ENCODE results near the gene SIM1. TPM values are rescaled to one million over a fixed set of nuclear protein-coding genes. Genes with fewer than 3 reads are reported as not detected.

Gene SIM1
- total and polyA plus RNA-seq, 2 experiments from 2014 or later = not detected

GRCh38 chr6:100461917-100462705 lies 2.6 kb downstream of the SIM1 start:
- no peaks in the 10 kb centered on the region for H3K9me3 ChIP-seq (ENCODE audit: low read depth)
- peaks cover 6% of the 10 kb centered on the region for H3K4me1 ChIP-seq (ENCODE audit: low read depth)

GRCh38 chr6:100461278-100461916 lies 3.3 kb downstream of the SIM1 start:
- H3K36me3 ChIP-seq = no peaks in the 10 kb centered on the region
- peaks cover 6% of the 10 kb centered on the region for H3K4me1 ChIP-seq (ENCODE audit: low read depth)
- no peak overlapping the region for H3K4me3 ChIP-seq
- no peaks in the 10 kb centered on the region for H3K9me3 ChIP-seq (ENCODE audit: low read depth)
- peaks cover 100% of the 10 kb centered on the region for H3K27me3 ChIP-seq
- DNase-seq (ENCODE audit: low read depth in 1 of 2, low spot score in 1 of 2) = no peak
- TF ChIP-seq CTCF (IDR thresholded peaks at IDR 0.05; ENCODE audit: low read depth, low read length) = no peak
- no peak overlapping the region for H3K27ac ChIP-seq

More at GRCh38 chr6:100461917-100462705, 2.6 kb downstream of the SIM1 start:
- TF ChIP-seq CTCF (IDR thresholded peaks at IDR 0.05; ENCODE audit: low read depth, low read length) = no peak
- H3K4me3 ChIP-seq = no peak overlapping the region
- H3K36me3 ChIP-seq = no peaks in the 10 kb centered on the region
- H3K27ac ChIP-seq = no peak overlapping the region
- peaks cover 100% of the 10 kb centered on the region for H3K27me3 ChIP-seq
- no peak for DNase-seq (ENCODE audit: low read depth in 1 of 2, low spot score in 1 of 2)

DNA sequence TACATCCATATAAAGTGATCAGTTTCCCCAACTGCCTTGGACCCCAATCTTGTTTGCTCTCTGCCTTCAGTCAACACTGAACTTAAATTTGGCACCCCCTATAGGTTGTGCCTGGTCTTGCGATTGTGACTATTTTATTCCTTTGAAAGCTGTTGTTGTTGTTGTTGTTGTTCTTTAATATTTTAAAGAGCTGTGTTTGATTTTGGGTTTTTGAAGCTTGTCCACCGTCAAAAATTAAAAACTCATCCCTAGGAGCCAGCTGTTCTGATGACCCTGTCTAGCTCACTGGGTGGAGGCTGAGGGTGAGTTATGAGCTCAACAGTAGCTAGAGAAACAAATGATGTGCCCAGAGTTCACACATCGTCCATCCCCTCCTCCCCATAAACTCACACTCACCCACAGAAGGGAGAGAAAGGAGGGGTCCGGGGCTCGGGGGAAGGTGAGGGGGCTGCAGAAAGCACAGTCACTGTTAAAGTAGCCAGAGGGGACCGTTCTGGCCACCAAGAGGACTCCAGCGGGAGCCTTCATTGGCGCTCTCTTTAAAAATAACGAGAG lies 4.0 kb downstream of the SIM1 start:
- H3K4me3 ChIP-seq = no peak overlapping the region
- peak; percentile 47 for TF ChIP-seq CTCF (IDR thresholded peaks at IDR 0.05; ENCODE audit: low read depth, low read length)
- H3K27me3 ChIP-seq = peaks cover 100% of the 10 kb centered on the region
- no peak overlapping the region for H3K27ac ChIP-seq
- peaks cover 6% of the 10 kb centered on the region for H3K4me1 ChIP-seq (ENCODE audit: low read depth)
- H3K36me3 ChIP-seq = no peaks in the 10 kb centered on the region
- H3K9me3 ChIP-seq (ENCODE audit: low read depth) = no peaks in the 10 kb centered on the region
- no peak for DNase-seq (ENCODE audit: low read depth in 1 of 2, low spot score in 1 of 2)

GRCh38 chr6:100459592-100460184 lies 5.0 kb downstream of the SIM1 start:
- H3K27me3 ChIP-seq = peaks cover 100% of the 10 kb centered on the region
- no peaks in the 10 kb centered on the region for H3K36me3 ChIP-seq
- no peak overlapping the region for H3K27ac ChIP-seq
- peaks cover 6% of the 10 kb centered on the region for H3K4me1 ChIP-seq (ENCODE audit: low read depth)
- H3K9me3 ChIP-seq (ENCODE audit: low read depth) = no peaks in the 10 kb centered on the region
- DNase-seq (ENCODE audit: low read depth in 1 of 2, low spot score in 1 of 2) = no peak
- no peak overlapping the region for H3K4me3 ChIP-seq
- TF ChIP-seq CTCF (IDR thresholded peaks at IDR 0.05; ENCODE audit: low read depth, low read length) = no peak

DNA sequence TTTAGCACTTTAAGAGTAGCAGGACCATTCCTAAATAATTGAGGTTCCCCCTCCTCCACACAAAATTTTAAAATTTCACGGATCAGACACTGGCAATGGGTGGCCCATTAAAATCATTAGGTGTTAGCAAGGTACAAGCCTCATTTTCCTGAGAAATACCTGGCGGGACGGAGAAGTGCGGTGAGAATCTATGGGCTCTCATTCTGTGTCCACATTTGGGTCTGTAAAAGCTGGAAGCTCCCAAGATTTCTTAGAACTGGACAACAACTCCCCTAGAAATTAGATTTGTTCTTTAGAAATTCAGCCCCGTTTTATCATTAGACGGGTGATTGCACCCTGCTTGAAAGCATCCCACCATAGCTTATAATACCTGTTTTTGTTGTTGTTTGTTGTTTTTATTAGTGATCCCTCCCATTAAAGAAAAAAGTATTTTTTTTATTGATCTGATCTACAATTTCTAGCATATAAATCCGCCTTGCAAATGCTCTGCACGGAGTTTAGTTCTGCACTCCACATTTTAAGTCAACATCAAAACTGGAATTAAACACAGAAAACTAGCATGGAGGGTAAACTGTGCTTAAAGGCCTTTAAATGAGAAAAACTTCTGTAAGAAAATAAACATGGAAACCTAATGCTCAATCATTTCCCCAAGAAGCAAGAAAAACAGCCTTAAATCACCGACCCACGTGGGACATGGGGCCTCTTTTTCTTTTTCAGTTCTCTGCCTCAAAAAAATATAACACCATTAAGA lies 5.7 kb downstream of the SIM1 start:
- Histone ChIP-seq H3K4me1 (ENCODE audit: low read depth) (no peaks in the 10 kb centered on the region), H3K27ac (no peak overlapping the region), H3K4me3 (no peak overlapping the region), H3K9me3 (ENCODE audit: low read depth) (no peaks in the 10 kb centered on the region), H3K27me3 (peaks cover 100% of the 10 kb centered on the region), H3K36me3 (no peaks in the 10 kb centered on the region)
- DNase-seq (ENCODE audit: low read depth in 1 of 2, low spot score in 1 of 2) = no peak
- no peak for TF ChIP-seq CTCF (IDR thresholded peaks at IDR 0.05; ENCODE audit: low read depth, low read length)

All from cardiac muscle cell (in vitro differentiated cells and primary cell).